Breast epithelium (tissue), 4 donors: Measurements from ENCODE around the gene FZD10. TPM values are rescaled to one million over a fixed set of nuclear protein-coding genes. Genes with fewer than 3 reads are reported as not detected.

Experiments
- DNase-seq, 2 donors: peaks; one replicate each; pipeline ENCODE4 v3.0.0-alpha.2; 2019; ENCODE audit warnings: low spot score in 2 of 2
- H3K27ac ChIP-seq, 2 donors: fragments of 200-600 bp; sonication (generic) in 1 of 2; one replicate each; pipeline ENCODE4 v1.5.1; 2016 to 2019; ENCODE audit warnings: mild to moderate bottlenecking in 1 of 2
- H3K27me3 ChIP-seq, 2 donors: fragments of 200-600 bp; sonication (generic) in 1 of 2; one replicate each; pipeline versions ENCODE4 v1.5.1 to v1.6.0; 2017 to 2019; ENCODE audit warnings: control low read depth in 1 of 2, mild to moderate bottlenecking in 1 of 2
- H3K36me3 ChIP-seq: fragments of 200-600 bp; one replicate; pipeline ENCODE4 v1.5.1; 2019
- H3K4me1 ChIP-seq, 2 donors: fragments of 200-600 bp; sonication (generic); one replicate each; pipeline ENCODE4 v1.5.1; 2016 to 2019; ENCODE audit warnings: control low read depth in 1 of 2
- H3K4me3 ChIP-seq, 3 donors: fragments of 200-600 bp; sonication (generic); 1 replicate in 2 of 3; 2 replicates in 1 of 3; pipeline ENCODE4 v1.5.1; 2016 to 2019; ENCODE audit warnings: mild to moderate bottlenecking in 3 of 3, moderate library complexity in 2 of 3
- H3K9me3 ChIP-seq, 2 donors: fragments of 200-600 bp; sonication (generic) in 1 of 2; one replicate each; pipeline ENCODE4 v1.5.1; 2016 to 2019; ENCODE audit warnings: control low read depth in 1 of 2
- POLR2A ChIP-seq: fragments of 450-650 bp; IDR thresholded peaks from one replicate; pipeline ENCODE4 v1.6.1; 2016; ENCODE audit warnings: antibody characterized with exemption, mild to moderate bottlenecking, moderate library complexity
- POLR2AphosphoS5 ChIP-seq, 3 donors: sonication (generic); formaldehyde crosslinking; IDR thresholded peaks; one replicate each; pipeline ENCODE4 v1.6.1; 2017; ENCODE audit warnings: antibody characterized with exemption in 3 of 3
- intact Hi-C: fragments of 100-400 bp; cut with DNase I; formaldehyde crosslinking; loops from one replicate; pipeline ENCODE4 v1.15.1; 2023; ENCODE audit warnings: low total_unique reads
- total RNA-seq, 3 donors: library from RNA; depleted of rRNA; stranded (reverse); fragments of >200 nt; gene quantifications; one replicate each; pipeline ENCODE4 v1.1.0, GENCODE V29; 2016
- TF ChIP-seq, protein P1 (sequence below), 3 donors: fragments of 450-650 bp; IDR thresholded peaks; one replicate each; pipeline ENCODE4 v1.5.1; 2016 to 2017; ENCODE audit warnings: antibody characterized with exemption in 3 of 3, mild to moderate bottlenecking in 3 of 3, moderate library complexity in 3 of 3

FZD10 gene
- total RNA-seq, 3 donors from 2014 or later, result 0.48 to 2.0 (median 1.8) TPM

DNA sequence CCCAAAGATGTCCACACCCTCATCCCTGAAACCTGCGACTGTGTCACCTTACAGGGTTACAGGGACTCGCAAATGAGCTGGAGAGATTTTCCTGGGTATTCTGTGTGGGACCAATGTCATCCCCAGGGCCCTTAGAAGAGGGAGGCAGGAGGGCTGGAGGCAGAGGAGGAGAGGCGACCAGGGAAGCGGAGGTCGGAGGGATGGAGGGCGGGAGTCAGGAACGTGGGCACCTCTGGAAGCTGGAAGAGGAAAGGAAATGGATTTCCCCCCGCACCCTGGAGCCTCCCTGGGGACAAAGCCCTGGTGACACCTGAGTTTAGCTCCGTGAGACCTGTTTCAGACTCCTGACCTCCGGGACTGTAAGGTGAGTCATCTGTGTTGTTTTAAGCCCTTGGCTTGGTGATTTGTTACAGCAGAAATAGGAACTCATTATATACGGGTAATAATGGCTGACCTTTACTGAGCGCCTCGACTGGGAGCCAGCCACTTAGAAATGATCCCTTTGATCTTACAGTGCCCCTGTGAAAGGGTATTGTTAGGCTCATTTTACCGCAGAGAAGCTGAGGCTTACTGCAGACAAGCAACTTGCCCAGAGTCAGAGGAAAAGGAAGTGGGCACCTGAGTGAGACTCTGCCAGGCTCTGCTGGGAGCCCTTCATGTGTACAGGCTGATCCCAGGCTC is 29.3 kb upstream of the FZD10 start:
- no peaks in the 10 kb centered on the region for H3K27me3 ChIP-seq
- H3K4me3 ChIP-seq, result no peak overlapping the region
- no peaks in the 10 kb centered on the region for H3K9me3 ChIP-seq
- no peak overlapping the region for H3K27ac ChIP-seq
- H3K4me1 ChIP-seq, result peaks cover 5 to 8% of the 10 kb centered on the region in 2 donors
- no peaks in the 10 kb centered on the region for H3K36me3 ChIP-seq
- DNase-seq, result no peak
- TF ChIP-seq, protein P1, sequence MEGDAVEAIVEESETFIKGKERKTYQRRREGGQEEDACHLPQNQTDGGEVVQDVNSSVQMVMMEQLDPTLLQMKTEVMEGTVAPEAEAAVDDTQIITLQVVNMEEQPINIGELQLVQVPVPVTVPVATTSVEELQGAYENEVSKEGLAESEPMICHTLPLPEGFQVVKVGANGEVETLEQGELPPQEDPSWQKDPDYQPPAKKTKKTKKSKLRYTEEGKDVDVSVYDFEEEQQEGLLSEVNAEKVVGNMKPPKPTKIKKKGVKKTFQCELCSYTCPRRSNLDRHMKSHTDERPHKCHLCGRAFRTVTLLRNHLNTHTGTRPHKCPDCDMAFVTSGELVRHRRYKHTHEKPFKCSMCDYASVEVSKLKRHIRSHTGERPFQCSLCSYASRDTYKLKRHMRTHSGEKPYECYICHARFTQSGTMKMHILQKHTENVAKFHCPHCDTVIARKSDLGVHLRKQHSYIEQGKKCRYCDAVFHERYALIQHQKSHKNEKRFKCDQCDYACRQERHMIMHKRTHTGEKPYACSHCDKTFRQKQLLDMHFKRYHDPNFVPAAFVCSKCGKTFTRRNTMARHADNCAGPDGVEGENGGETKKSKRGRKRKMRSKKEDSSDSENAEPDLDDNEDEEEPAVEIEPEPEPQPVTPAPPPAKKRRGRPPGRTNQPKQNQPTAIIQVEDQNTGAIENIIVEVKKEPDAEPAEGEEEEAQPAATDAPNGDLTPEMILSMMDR (IDR thresholded peaks at IDR 0.05), result no peak
- TF ChIP-seq POLR2AphosphoS5 (IDR thresholded peaks at IDR 0.05), result no peak
- no peak for TF ChIP-seq POLR2A
- intact Hi-C loops, result no loop called here

DNA sequence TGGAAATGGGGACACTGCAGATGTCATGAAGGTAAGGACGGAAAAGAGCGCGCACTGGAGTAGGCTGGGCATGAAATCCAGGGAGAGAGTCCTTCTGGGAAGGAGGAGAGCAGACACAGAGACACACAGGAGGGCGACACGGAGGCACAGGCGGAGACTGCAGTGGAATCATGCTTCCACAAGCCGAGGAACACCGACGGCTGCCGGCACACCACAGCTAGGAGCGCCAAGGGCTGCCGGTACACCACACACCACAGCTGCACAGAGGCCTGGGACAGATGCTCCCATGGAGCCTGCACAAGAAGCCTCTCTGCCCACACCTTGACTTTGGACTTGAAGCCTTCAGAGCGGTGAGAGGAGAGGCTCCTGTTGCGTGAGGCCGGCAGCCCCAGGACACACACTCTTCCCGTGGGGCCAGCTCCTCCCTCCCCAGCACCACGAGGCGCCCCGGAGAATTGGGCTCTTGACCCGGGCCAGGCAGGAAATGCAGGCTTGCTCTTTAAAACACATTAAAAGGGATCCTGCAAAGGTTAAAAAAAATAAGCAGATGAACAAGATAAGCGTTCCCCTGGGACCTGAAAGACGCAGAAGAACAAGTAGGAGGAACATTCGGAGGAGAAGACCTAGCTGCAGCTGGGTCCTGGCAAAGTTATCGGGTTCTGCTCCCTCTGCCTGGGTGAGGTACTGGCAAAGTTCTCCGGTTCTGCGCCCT is 28.3 kb upstream of the FZD10 start:
- H3K27ac ChIP-seq, result no peak overlapping the region
- intact Hi-C loops, result no loop called here
- TF ChIP-seq, protein P1 (IDR thresholded peaks at IDR 0.05), result no peak
- TF ChIP-seq POLR2A (no peak), POLR2AphosphoS5 (IDR thresholded peaks at IDR 0.05) (no peak)

DNA sequence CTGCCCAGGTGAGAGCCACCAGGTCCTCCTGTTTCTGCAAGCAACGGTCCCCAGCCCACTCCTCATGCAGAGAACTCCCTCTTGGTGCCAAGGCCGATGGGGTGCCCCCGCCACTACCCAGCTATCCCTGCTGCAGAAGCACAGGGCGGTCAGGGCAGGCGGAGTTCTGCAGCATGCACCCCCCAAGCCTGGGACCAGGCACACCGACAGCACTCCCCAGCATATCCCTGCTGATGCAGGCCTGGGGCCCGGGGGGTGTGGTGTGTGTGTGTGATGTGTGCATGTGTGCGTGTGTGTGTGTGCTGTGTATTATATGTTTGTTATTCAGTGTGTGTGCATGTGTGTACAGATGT is 27.7 kb upstream of the FZD10 start:
- Histone ChIP-seq H3K36me3 (no peaks in the 10 kb centered on the region), H3K4me3 (no peak overlapping the region), H3K27ac (no peak overlapping the region), H3K9me3 (no peaks in the 10 kb centered on the region), H3K4me1 (peaks cover 0 to 3% of the 10 kb centered on the region in 2 donors), H3K27me3 (no peaks in the 10 kb centered on the region)
- no peak for TF ChIP-seq POLR2AphosphoS5 (IDR thresholded peaks at IDR 0.05)
- TF ChIP-seq POLR2A, result no peak
- TF ChIP-seq, protein P1 (IDR thresholded peaks at IDR 0.05), result no peak
- intact Hi-C loops, result no loop called here
- no peak for DNase-seq

More for the DNA sequence above, 28.3 kb upstream of the FZD10 start:
- Histone ChIP-seq H3K9me3 (no peaks in the 10 kb centered on the region), H3K4me1 (peaks cover 0 to 3% of the 10 kb centered on the region in 2 donors), H3K4me3 (no peak overlapping the region), H3K36me3 (no peaks in the 10 kb centered on the region), H3K27me3 (no peaks in the 10 kb centered on the region)
- DNase-seq, result no peak

DNA sequence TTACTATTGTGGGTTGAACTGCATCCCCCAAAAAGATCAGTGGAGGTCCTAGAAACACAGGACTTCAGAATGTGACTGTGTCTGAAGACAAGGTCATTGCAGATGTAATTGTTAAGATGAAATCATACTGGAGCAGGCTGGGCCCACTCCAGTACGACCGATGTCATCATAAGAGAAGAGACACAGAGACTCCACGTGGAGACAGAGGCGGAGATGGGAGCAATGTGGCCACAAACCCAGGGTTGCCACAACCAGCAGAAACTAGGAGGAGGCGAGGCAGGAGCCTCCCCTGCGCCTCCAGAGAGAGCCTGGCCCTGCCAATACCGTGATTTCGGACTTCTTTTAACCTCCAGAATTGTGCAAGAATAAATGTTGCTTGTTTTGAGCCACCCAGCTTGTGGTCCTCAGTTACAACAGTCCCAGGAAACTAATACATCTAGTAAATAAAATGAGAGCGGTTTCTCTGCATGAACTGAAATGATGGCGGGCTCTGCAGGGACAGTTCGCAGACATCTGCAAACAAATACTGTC is 25.7 kb upstream of the FZD10 start:
- Histone ChIP-seq H3K4me1 (no peaks in the 10 kb centered on the region), H3K4me3 (no peak overlapping the region), H3K27ac (no peak overlapping the region), H3K27me3 (no peaks in the 10 kb centered on the region), H3K9me3 (no peaks in the 10 kb centered on the region), H3K36me3 (no peaks in the 10 kb centered on the region)
- TF ChIP-seq, protein P1 (IDR thresholded peaks at IDR 0.05), result no peak
- TF ChIP-seq POLR2A (no peak), POLR2AphosphoS5 (IDR thresholded peaks at IDR 0.05) (no peak)
- intact Hi-C loops, result loop anchor here (1.0 kb wide), 1 partner anchor 30 kb away; no protein-coding TSS in a partner anchor
- DNase-seq, result no peak
